ENCODE data around the gene LYL1.

Gene LYL1

DNA sequence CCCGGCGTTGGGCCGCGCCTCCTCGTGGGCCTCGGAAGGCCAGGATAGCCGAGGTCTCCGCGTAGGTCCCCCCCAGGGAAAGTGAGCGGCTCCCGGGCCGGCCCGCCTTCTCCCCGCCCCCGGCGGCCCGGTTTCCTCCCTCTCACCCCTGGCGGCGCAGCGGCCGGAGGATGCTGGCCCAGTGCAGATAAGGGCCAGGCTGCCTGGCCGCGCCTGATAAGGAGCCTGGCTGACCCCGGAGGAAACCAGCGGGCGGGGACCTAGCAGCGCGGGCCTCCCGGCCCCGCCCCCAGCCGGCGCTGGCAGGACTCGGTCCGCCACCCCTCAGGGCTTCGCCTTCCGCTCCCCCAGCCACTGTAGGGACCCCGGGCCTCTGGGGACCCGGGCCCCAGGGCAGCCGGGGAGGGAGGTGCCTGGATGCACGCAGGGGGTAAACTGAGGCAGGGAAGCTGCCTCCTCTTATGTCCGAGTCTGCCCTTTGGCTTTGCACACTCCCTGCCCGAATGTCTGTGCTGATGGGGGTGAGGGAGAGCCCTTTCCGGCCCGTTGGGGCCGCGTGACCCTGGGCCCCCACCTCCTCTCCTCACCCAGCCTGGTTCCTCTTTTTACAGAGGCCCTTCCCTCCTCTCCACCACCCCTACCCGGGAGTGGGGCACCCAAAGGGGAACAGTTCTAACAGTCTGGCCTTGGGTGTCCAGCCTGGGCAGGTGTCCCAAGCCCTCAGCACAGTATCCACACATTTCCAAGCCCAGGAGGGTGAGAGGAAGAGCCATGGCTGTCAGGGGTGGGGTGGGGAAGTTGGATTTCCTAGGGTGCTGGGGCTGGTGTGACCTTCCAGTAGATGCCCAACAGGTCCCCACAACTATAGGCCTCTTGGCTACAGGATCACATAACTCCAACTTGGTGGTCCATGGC is at the start of gene LYL1:
Gene LYL1, minus strand, starts transcription at position 193 of the 915 bp plus-strand sequence. CDS start 1,687 bp downstream, outside the sequence.
- Histone ChIP-seq H3K36me3 (ENCODE audit: insufficient read depth) (no peaks in the 10 kb centered on the region), H3K79me2 (ENCODE audit: insufficient read depth, low read depth) (no peaks in the 10 kb centered on the region), H3K27ac (no peak within 1 kb of the TSS), H3K4me1 (ENCODE audit: low read depth, poor library complexity, severe bottlenecking) (no peaks in the 10 kb centered on the region), H3K9ac (no peak within 1 kb of the TSS), H3K4me2 (no peak within 1 kb of the TSS), H3K4me3 (IDR thresholded peaks at IDR 0.05; ENCODE audit: insufficient read depth, low read depth, low read length) (no peak within 1 kb of the TSS), H4K20me1 (ENCODE audit: insufficient read depth) (no peaks in the 10 kb centered on the region), H3K27me3 (ENCODE audit: insufficient read depth, low read depth) (peaks cover 18% of the 10 kb centered on the region), H2AFZ (ENCODE audit: low read depth) (no peak within 1 kb of the TSS)
- TF ChIP-seq CTCF (conservative IDR thresholded peaks at IDR 0.05; ENCODE audit: low read depth, low read length) = no peak

- H3K27me3 ChIP-seq (ENCODE audit: insufficient read depth, low read depth) = no peaks in the 10 kb centered on the region; the same call in 1 of the 2 replicates
- peak overlapping the region; percentile 98 for H3K9ac ChIP-seq
- peaks cover 13% of the 10 kb centered on the region; the same call in 1 of the 2 replicates for H3K79me2 ChIP-seq (ENCODE audit: insufficient read depth, low read depth)
- TF ChIP-seq CTCF (conservative IDR thresholded peaks at IDR 0.05; ENCODE audit: low read depth, low read length) = no peak
- peaks cover 23% of the 10 kb centered on the region for H3K4me1 ChIP-seq (ENCODE audit: low read depth, poor library complexity, severe bottlenecking)
- peak overlapping the region; percentile 99 for H2AFZ ChIP-seq (ENCODE audit: low read depth)
- peak overlapping the region; percentile 100 for H3K4me2 ChIP-seq
- H3K27ac ChIP-seq = peak overlapping the region; percentile 96
- H3K4me3 ChIP-seq (IDR thresholded peaks at IDR 0.05; ENCODE audit: insufficient read depth, low read depth, low read length) = peak overlapping the region; percentile 30
- H4K20me1 ChIP-seq (ENCODE audit: insufficient read depth) = no peaks in the 10 kb centered on the region
- no peaks in the 10 kb centered on the region for H3K36me3 ChIP-seq (ENCODE audit: insufficient read depth)
Observed at GRCh38 chr19:13151605-13152355, 49.1 kb upstream of the LYL1 start.

DNA sequence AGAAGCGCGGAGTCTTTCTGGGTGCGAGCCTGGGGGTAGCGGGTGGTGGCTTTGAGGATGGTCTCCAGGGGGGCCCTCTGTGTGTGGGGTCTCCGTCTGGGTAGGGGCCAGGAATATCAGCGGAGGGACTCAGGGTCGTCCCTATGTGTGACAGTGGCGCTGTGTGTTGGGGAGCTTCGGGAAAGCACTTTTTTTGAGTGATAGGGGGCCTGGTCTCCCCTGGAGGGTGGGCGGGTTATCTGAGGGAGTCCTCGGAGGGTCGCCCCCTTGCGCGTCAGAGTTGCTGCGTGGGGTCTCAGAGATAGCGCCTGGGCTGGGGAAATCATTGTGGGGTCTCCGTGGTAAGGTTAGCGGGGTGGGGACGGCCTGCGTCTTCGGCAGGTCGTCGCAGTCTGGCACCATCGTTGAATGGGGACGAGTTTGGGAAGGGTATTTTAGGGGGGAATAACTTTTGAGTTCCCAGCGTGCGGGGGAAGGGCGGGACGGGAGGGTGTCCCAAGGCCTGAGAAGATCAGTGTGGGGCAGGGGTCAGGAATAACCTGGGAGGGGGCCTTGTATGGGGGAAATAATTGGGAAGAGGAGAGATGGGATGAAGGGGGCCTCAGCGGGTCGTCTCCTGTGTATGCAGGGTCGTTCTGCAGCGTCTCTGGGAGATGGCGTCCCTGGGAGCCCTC is 48.4 kb upstream of the LYL1 start:
- Histone ChIP-seq H3K79me2 (ENCODE audit: insufficient read depth, low read depth) (peaks cover 13% of the 10 kb centered on the region; the same call in 1 of the 2 replicates), H3K4me1 (ENCODE audit: low read depth, poor library complexity, severe bottlenecking) (peaks cover 16% of the 10 kb centered on the region), H3K9ac (peak overlapping the region; percentile 49), H4K20me1 (ENCODE audit: insufficient read depth) (no peaks in the 10 kb centered on the region), H3K36me3 (ENCODE audit: insufficient read depth) (no peaks in the 10 kb centered on the region), H3K4me2 (peak overlapping the region; percentile 85), H3K27me3 (ENCODE audit: insufficient read depth, low read depth) (no peaks in the 10 kb centered on the region; the same call in 1 of the 2 replicates), H2AFZ (ENCODE audit: low read depth) (peak overlapping the region; percentile 88), H3K27ac (no peak overlapping the region), H3K4me3 (IDR thresholded peaks at IDR 0.05; ENCODE audit: insufficient read depth, low read depth, low read length) (peak overlapping the region; percentile 51)
- TF ChIP-seq CTCF (conservative IDR thresholded peaks at IDR 0.05; ENCODE audit: low read depth, low read length) = no peak
